SK-N-SH treated with all-trans-retinoic acid at 6 μM for 48 hours (cell line): ENCODE results near the gene DNMT3A.

ENCODE experiments used
- ATAC-seq: fragments of 200-7000 bp; cut with Tn5 transposase; 3 replicates; pipeline ENCODE4 v1.9.1; 2020; ENCODE audit warnings: mild to moderate bottlenecking, moderate library complexity
- ARNTL ChIP-seq: fragments of 450-650 bp; formaldehyde crosslinking; IDR thresholded peaks from 2 replicates; pipeline ENCODE4 v1.5.0; 2020; ENCODE audit warnings: low read depth, mild to moderate bottlenecking, moderate library complexity, borderline replicate concordance
- BACH2 ChIP-seq: fragments of 250-450 bp; sonication (Bioruptor Pico); IDR thresholded peaks from 2 replicates; pipeline ENCODE4 v1.9.0; 2021; ENCODE audit warnings: mild to moderate bottlenecking, borderline replicate concordance
- CSDC2 ChIP-seq: fragments of 250-450 bp; sonication (Bioruptor Pico); IDR thresholded peaks from 2 replicates; pipeline ENCODE4 v1.5.0; 2020; ENCODE audit warnings: mild to moderate bottlenecking, moderate library complexity
- ESRRG ChIP-seq: fragments of 250-450 bp; sonication (Bioruptor Pico); IDR thresholded peaks from 2 replicates; pipeline ENCODE4 v1.6.1; 2021; ENCODE audit warnings: mild to moderate bottlenecking
- GLIS3 ChIP-seq: fragments of 250-450 bp; sonication (Bioruptor Pico); IDR thresholded peaks from 2 replicates; pipeline ENCODE4 v1.5.0; 2020; ENCODE audit warnings: mild to moderate bottlenecking, moderate library complexity
- ISL1 ChIP-seq: fragments of 250-450 bp; sonication (Bioruptor Pico); IDR thresholded peaks from 2 replicates; pipeline ENCODE4 v2.1.2; 2022; ENCODE audit warnings: mild to moderate bottlenecking, moderate library complexity
- OSR1 ChIP-seq: fragments of 250-450 bp; sonication (Bioruptor Pico); IDR thresholded peaks from 2 replicates; pipeline ENCODE4 v1.8.0; 2022; ENCODE audit warnings: moderate library complexity, mild to moderate bottlenecking, inconsistent platforms
- PPARA ChIP-seq: fragments of 250-450 bp; sonication (Bioruptor Pico); IDR thresholded peaks from 2 replicates; pipeline ENCODE4 v1.5.0; 2020; ENCODE audit warnings: mild to moderate bottlenecking, borderline replicate concordance
- SNAI2 ChIP-seq: fragments of 250-450 bp; sonication (Bioruptor Pico); IDR thresholded peaks from 2 replicates; pipeline ENCODE4 v1.5.0; 2020; ENCODE audit warnings: mild to moderate bottlenecking, moderate library complexity
- TCF4 ChIP-seq: fragments of 250-450 bp; sonication (Bioruptor Pico); IDR thresholded peaks from 2 replicates; pipeline ENCODE4 v1.8.0; 2021; ENCODE audit warnings: mild to moderate bottlenecking, moderate library complexity, borderline replicate concordance
- TOX ChIP-seq: fragments of 250-450 bp; sonication (Bioruptor Pico); IDR thresholded peaks from 2 replicates; pipeline ENCODE4 v1.8.0; 2021; ENCODE audit warnings: mild to moderate bottlenecking, moderate library complexity, borderline replicate concordance
- ZC3H10 ChIP-seq: fragments of 250-450 bp; sonication (Bioruptor Pico); IDR thresholded peaks from 2 replicates; pipeline ENCODE4 v1.5.1; 2021; ENCODE audit warnings: mild to moderate bottlenecking, moderate library complexity
- ZFP3 ChIP-seq: fragments of 250-450 bp; sonication (Bioruptor Pico); IDR thresholded peaks from 2 replicates; pipeline ENCODE4 v1.5.0; 2020; ENCODE audit warnings: mild to moderate bottlenecking, moderate library complexity
- ZFP30 ChIP-seq: fragments of 450-650 bp; formaldehyde crosslinking; IDR thresholded peaks from 2 replicates; pipeline ENCODE4 v1.5.0; 2022; ENCODE audit warnings: mild to moderate bottlenecking, moderate library complexity
- ZNF565 ChIP-seq: fragments of 450-650 bp; formaldehyde crosslinking; conservative IDR thresholded peaks from 2 replicates; pipeline ENCODE4 v1.5.0; 2020; ENCODE audit warnings: low read depth, mild to moderate bottlenecking, moderate library complexity
- ZNF70 ChIP-seq: fragments of 450-650 bp; formaldehyde crosslinking; IDR thresholded peaks from 2 replicates; pipeline ENCODE4 v1.5.0; 2020; ENCODE audit warnings: mild to moderate bottlenecking, moderate library complexity
- ZNF8 ChIP-seq: fragments of 450-650 bp; formaldehyde crosslinking; IDR thresholded peaks from 2 replicates; pipeline ENCODE4 v1.5.0; 2020; ENCODE audit warnings: mild to moderate bottlenecking, moderate library complexity
- TF ChIP-seq, protein P1 (sequence below): fragments of 250-450 bp; sonication (Bioruptor Pico); IDR thresholded peaks from 2 replicates; pipeline ENCODE4 v1.8.0; 2020; ENCODE audit warnings: mild to moderate bottlenecking, moderate library complexity, borderline replicate concordance
- TF ChIP-seq, protein P2 (sequence below): fragments of 250-450 bp; sonication (Bioruptor Pico); IDR thresholded peaks from 2 replicates; pipeline ENCODE4 v1.5.1; 2021; ENCODE audit warnings: mild to moderate bottlenecking, moderate library complexity
- TF ChIP-seq, protein P3 (sequence below): fragments of 250-450 bp; sonication (Bioruptor Pico); IDR thresholded peaks from 2 replicates; pipeline ENCODE4 v1.8.0; 2021; ENCODE audit warnings: low read depth, mild to moderate bottlenecking, moderate library complexity, borderline replicate concordance
- TF ChIP-seq, protein P4 (sequence below): fragments of 250-450 bp; sonication (Bioruptor Pico); IDR thresholded peaks from 2 replicates; pipeline ENCODE4 v1.5.1; 2020; ENCODE audit warnings: low read depth, mild to moderate bottlenecking, moderate library complexity
- TF ChIP-seq, protein P5 (sequence below): fragments of 250-450 bp; sonication (Bioruptor Pico); IDR thresholded peaks from 2 replicates; pipeline ENCODE4 v1.5.0; 2020; ENCODE audit warnings: mild to moderate bottlenecking, moderate library complexity

DNMT3A gene

DNA sequence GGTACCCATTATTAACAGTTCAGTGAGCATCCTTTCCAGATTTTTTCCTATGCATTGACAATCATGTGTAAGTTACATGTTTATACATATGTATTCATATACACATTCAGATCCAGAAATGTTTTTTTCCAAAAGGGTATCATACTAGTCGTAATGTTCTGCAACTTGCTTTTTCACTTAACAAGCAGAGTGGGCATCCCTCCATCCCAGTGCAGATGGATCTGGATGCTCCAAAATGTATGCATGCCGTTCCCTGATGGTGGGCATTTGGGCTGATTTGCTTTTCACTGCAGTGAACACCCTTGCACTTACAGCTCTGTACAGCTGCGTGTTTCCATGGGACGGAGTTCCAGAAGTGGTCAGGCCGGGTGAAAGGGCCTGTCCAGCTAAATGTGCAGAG is 57.0 kb downstream of the DNMT3A start (continued):
- TF ChIP-seq ZC3H10, result no peak

GRCh38 chr2:25283921-25284320 is 57.8 kb downstream of the DNMT3A start:
- no peak for ATAC-seq
- TF ChIP-seq ZC3H10, result no peak

- TF ChIP-seq ZFP30 (CRISPR knock-in tag), result no peak
- TF ChIP-seq, protein P1, sequence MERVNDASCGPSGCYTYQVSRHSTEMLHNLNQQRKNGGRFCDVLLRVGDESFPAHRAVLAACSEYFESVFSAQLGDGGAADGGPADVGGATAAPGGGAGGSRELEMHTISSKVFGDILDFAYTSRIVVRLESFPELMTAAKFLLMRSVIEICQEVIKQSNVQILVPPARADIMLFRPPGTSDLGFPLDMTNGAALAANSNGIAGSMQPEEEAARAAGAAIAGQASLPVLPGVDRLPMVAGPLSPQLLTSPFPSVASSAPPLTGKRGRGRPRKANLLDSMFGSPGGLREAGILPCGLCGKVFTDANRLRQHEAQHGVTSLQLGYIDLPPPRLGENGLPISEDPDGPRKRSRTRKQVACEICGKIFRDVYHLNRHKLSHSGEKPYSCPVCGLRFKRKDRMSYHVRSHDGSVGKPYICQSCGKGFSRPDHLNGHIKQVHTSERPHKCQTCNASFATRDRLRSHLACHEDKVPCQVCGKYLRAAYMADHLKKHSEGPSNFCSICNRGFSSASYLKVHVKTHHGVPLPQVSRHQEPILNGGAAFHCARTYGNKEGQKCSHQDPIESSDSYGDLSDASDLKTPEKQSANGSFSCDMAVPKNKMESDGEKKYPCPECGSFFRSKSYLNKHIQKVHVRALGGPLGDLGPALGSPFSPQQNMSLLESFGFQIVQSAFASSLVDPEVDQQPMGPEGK (CRISPR knock-in tag), result no peak
- TF ChIP-seq, protein P2, sequence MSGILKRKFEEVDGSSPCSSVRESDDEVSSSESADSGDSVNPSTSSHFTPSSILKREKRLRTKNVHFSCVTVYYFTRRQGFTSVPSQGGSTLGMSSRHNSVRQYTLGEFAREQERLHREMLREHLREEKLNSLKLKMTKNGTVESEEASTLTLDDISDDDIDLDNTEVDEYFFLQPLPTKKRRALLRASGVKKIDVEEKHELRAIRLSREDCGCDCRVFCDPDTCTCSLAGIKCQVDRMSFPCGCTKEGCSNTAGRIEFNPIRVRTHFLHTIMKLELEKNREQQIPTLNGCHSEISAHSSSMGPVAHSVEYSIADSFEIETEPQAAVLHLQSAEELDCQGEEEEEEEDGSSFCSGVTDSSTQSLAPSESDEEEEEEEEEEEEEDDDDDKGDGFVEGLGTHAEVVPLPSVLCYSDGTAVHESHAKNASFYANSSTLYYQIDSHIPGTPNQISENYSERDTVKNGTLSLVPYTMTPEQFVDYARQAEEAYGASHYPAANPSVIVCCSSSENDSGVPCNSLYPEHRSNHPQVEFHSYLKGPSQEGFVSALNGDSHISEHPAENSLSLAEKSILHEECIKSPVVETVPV (CRISPR knock-in tag), result no peak
- TF ChIP-seq ESRRG (CRISPR knock-in tag), result no peak
- TF ChIP-seq, protein P3, sequence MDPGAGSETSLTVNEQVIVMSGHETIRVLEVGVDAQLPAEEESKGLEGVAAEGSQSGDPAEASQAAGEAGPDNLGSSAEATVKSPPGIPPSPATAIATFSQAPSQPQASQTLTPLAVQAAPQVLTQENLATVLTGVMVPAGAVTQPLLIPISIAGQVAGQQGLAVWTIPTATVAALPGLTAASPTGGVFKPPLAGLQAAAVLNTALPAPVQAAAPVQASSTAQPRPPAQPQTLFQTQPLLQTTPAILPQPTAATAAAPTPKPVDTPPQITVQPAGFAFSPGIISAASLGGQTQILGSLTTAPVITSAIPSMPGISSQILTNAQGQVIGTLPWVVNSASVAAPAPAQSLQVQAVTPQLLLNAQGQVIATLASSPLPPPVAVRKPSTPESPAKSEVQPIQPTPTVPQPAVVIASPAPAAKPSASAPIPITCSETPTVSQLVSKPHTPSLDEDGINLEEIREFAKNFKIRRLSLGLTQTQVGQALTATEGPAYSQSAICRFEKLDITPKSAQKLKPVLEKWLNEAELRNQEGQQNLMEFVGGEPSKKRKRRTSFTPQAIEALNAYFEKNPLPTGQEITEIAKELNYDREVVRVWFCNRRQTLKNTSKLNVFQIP (CRISPR knock-in tag), result no peak
- TF ChIP-seq, all 23 proteins: peak for 0
- no peak for ATAC-seq
These were observed 59.8 kb downstream of the DNMT3A start for GRCh38 chr2:25281941-25282340.

DNA sequence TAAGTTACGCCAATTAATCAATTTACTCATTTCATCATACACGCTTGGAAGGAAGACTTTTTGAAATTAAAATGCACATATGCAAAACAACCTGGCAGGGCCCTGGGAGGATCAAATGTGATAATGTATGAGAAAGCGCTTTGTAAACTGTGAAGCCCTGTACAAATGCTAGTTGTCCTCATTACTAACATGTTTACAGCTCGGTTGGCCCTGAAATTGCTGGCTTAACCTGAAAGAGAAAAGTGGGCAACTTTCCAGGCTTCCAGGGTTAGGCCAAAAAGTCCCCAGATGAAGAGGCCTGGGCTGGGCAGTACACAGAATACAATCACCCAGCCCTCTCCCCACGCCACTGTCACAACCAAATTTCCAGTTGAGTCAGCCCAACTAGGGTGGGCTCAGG is 60.2 kb downstream of the DNMT3A start:
- ATAC-seq, result no peak

DNA sequence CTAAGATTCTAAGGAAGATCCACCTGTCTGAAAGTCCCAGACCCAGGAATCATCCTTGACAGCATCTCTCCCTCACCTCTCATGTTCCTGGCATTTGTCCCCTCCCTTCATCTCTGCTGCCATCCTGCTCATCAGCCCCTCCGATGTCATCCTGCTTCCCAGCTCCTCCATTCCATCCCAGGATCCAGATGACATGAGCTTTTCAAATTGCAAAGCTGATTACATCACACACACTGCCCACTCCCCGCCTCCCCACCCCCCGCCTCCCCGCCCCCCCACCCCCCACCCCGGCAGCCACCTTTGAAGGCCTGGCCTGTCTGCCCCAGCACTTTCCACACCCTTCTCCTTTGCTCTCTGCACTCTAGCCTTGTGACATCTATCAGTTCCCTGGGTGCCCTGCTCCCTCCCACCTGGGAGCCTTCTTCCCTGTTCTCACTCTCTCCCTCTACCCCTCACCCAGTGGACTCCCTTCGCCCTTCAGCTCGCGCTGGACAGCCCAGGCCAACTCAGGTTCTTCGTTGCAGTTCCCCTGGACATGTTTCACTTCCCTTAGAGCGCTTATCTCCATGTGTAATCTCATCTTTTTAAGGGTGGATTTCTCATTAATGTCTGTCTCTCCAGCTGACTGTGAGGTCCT is 61.6 kb downstream of the DNMT3A start:
- ATAC-seq, result no peak
- TF ChIP-seq ZFP30 (CRISPR knock-in tag), result no peak
- no peak for TF ChIP-seq ISL1 (CRISPR knock-in tag)
- no peak for TF ChIP-seq CSDC2 (CRISPR knock-in tag)
- TF ChIP-seq, protein P4, sequence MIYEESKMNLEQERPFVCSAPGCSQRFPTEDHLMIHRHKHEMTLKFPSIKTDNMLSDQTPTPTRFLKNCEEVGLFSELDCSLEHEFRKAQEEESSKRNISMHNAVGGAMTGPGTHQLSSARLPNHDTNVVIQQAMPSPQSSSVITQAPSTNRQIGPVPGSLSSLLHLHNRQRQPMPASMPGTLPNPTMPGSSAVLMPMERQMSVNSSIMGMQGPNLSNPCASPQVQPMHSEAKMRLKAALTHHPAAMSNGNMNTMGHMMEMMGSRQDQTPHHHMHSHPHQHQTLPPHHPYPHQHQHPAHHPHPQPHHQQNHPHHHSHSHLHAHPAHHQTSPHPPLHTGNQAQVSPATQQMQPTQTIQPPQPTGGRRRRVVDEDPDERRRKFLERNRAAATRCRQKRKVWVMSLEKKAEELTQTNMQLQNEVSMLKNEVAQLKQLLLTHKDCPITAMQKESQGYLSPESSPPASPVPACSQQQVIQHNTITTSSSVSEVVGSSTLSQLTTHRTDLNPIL (CRISPR knock-in tag), result no peak
- TF ChIP-seq TCF4 (CRISPR knock-in tag), result no peak
- TF ChIP-seq GLIS3, result no peak
- TF ChIP-seq ZNF565 (CRISPR knock-in tag), result no peak
- TF ChIP-seq ARNTL, result no peak
- TF ChIP-seq ZNF70 (CRISPR knock-in tag), result no peak
- TF ChIP-seq TOX (CRISPR knock-in tag), result no peak
- no peak for TF ChIP-seq ESRRG (CRISPR knock-in tag)
- TF ChIP-seq PPARA, result no peak
- no peak for TF ChIP-seq SNAI2

More for the DNA sequence above, 60.2 kb downstream of the DNMT3A start:
- TF ChIP-seq ZNF70 (CRISPR knock-in tag) (no peak), ZNF8 (CRISPR knock-in tag) (no peak), ESRRG (CRISPR knock-in tag) (no peak), OSR1 (CRISPR knock-in tag) (no peak), ARNTL (no peak), ZC3H10 (no peak), ZFP30 (CRISPR knock-in tag) (no peak), TCF4 (CRISPR knock-in tag) (no peak), SNAI2 (no peak), ZFP3 (CRISPR knock-in tag) (no peak), BACH2 (CRISPR knock-in tag) (no peak), CSDC2 (CRISPR knock-in tag) (no peak)
- TF ChIP-seq, protein P4 (CRISPR knock-in tag), result no peak
- TF ChIP-seq, protein P5, sequence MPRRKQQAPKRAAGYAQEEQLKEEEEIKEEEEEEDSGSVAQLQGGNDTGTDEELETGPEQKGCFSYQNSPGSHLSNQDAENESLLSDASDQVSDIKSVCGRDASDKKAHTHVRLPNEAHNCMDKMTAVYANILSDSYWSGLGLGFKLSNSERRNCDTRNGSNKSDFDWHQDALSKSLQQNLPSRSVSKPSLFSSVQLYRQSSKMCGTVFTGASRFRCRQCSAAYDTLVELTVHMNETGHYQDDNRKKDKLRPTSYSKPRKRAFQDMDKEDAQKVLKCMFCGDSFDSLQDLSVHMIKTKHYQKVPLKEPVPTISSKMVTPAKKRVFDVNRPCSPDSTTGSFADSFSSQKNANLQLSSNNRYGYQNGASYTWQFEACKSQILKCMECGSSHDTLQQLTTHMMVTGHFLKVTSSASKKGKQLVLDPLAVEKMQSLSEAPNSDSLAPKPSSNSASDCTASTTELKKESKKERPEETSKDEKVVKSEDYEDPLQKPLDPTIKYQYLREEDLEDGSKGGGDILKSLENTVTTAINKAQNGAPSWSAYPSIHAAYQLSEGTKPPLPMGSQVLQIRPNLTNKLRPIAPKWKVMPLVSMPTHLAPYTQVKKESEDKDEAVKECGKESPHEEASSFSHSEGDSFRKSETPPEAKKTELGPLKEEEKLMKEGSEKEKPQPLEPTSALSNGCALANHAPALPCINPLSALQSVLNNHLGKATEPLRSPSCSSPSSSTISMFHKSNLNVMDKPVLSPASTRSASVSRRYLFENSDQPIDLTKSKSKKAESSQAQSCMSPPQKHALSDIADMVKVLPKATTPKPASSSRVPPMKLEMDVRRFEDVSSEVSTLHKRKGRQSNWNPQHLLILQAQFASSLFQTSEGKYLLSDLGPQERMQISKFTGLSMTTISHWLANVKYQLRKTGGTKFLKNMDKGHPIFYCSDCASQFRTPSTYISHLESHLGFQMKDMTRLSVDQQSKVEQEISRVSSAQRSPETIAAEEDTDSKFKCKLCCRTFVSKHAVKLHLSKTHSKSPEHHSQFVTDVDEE, result no peak
